Measurements from ENCODE around the gene SGK2. TPM values are rescaled to one million over a fixed set of nuclear protein-coding genes. Genes with fewer than 3 reads are reported as not detected.

SGK2 gene
- total RNA-seq, 1 experiment from 2014 or later, result not detected

DNA sequence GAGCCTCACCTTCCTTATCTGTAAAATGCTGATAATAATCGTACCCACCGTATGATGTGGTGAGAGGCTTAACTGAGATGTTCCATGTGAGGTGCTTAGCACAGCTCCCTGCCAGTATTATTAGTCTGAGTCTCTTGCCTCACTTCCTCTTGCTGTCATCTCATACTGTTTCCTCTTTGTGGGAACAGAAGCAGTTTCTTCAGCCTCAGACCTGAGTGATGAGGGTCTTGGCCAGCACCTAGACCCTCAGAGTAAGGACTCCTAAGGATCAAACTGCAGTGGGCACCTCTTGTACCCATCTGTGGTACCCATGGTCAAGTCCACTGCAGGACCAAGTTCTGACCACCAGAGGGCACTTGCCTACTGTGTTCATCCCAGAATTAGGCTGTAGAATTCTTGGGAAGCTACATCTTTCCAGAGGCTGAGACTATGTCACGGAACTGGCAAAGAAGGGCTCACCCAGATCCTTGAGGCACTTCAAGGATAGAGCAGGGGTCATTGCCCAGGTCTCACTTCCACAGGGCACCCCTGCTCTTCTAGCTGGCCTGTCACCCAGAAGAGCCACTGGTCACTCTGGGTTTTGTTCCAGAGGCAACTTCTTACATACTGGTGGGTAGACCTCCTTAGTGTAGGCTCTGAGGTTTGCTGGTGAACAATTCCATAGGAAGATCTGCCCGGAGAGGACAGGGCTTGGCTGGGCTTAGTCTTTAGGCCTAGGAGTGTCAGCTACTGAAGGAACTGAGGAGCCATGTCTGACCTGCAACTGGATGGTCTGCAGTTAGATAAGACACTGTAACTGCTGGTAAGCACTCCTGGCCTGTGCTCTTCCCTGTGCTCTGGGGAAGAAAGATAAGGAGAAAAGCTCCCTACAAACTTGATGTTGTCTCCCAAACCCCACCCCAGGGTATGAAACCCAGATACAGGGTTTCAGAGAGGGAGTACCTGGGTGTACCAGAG, 20.6 kb upstream of the SGK2 start:
- H4K5ac ChIP-seq (ENCODE audit: insufficient read length, low read depth, low read length), result no peak overlapping the region
- no peak overlapping the region for H3K27ac Mint-ChIP-seq

More for the DNA sequence above, 20.6 kb upstream of the SGK2 start:
- Histone ChIP-seq H3T11ph (ENCODE audit: low read length) (no peak overlapping the region), H3K4ac (ENCODE audit: low read depth, low read length) (no peak overlapping the region), H2BK20ac (ENCODE audit: low read depth, low read length, poor library complexity, severe bottlenecking) (no peak overlapping the region), H3K79me1 (ENCODE audit: insufficient read depth, low read depth, low read length, poor library complexity, severe bottlenecking) (no peaks in the 10 kb centered on the region), H3K27ac (ENCODE audit: insufficient read length, low read depth, low read length) (no peak overlapping the region), H2BK15ac (ENCODE audit: low read depth, low read length) (no peak overlapping the region), H2BK12ac (ENCODE audit: insufficient read length, low read depth, low read length) (no peak overlapping the region), H3K18ac (ENCODE audit: insufficient read length, low read depth, low read length) (no peak overlapping the region), H3K56ac (ENCODE audit: insufficient read length, low read depth, low read length) (no peak overlapping the region), H3K14ac (ENCODE audit: insufficient read depth, low read length) (no peak overlapping the region), H2AFZ (ENCODE audit: low read length) (no peak overlapping the region), H4K20me1 (ENCODE audit: control insufficient read depth, insufficient read depth, insufficient read length) (no peaks in the 10 kb centered on the region), H3K9ac (ENCODE audit: extremely low read depth, insufficient read length, low read length) (no peak overlapping the region), H3K23ac (ENCODE audit: insufficient read length, low read depth, low read length) (no peak overlapping the region), H4K8ac (replicated peaks; ENCODE audit: insufficient read length, low read depth, low read length) (no peak overlapping the region), H2AK5ac (ENCODE audit: insufficient read length, low read length) (no peak overlapping the region), H4K91ac (ENCODE audit: insufficient read length, low read depth, low read length) (no peak overlapping the region), H2BK120ac (ENCODE audit: low read depth, low read length, poor library complexity, severe bottlenecking) (no peak overlapping the region), H3K4me1 (ENCODE audit: insufficient read depth, low read length) (no peaks in the 10 kb centered on the region), H3K27me3 (ENCODE audit: insufficient read depth, low read length) (no peaks in the 10 kb centered on the region), H3K9me3 (ENCODE audit: control insufficient read depth, low read depth, low read length) (no peaks in the 10 kb centered on the region), H3K79me2 (ENCODE audit: insufficient read depth, low read length) (no peaks in the 10 kb centered on the region), H3K23me2 (ENCODE audit: insufficient read length, low read depth, low read length, poor library complexity, severe bottlenecking) (no peaks in the 10 kb centered on the region), H3K4me2 (ENCODE audit: insufficient read depth, insufficient read length, low read length) (no peak overlapping the region), H2BK5ac (ENCODE audit: insufficient read length, low read length) (no peak overlapping the region)
- peaks cover 0 to 25% (median 22%) of the 10 kb centered on the region in 3 experiments; a peak in 6 of 7 replicates for H3K36me3 Mint-ChIP-seq (ENCODE audit: insufficient read depth in 1 of 3, low read depth in 3 of 3)
- H3K4me3 Mint-ChIP-seq, result no peak overlapping the region; a peak in 1 of 5 replicates
- peak; percentile 68 for DNase-seq
- WGBS (ENCODE audit: extremely low coverage, insufficient read length, low lambda C conversion rate), result no CpG with 5 or more reads among the region's 4 CpGs
- no peaks in the 10 kb centered on the region for H3K27me3 Mint-ChIP-seq (ENCODE audit: low read depth)
- no peaks in the 10 kb centered on the region for H3K9me3 Mint-ChIP-seq
- TF ChIP-seq CTCF (conservative IDR thresholded peaks at IDR 0.05), result peak; percentile 93
- H3K4me1 Mint-ChIP-seq, result no peaks in the 10 kb centered on the region; a peak in 1 of 4 replicates
